ENCODE data around the gene H2AZ2.
"Not testable (repeated sequence)": the region's sequence is repeated elsewhere in the genome, so short reads cannot be mapped to it uniquely, and the experiment has no call there.

The H2AZ2 gene

GRCh38 chr7:44870780-44871179 lies 22.9 kb upstream of the H2AZ2 start:
- not testable (repeated sequence) for DNase-seq (ENCODE audit: low read depth, low spot score)

GRCh38 chr7:44870336-44870735 lies 22.4 kb upstream of the H2AZ2 start:
- not testable (repeated sequence) for DNase-seq (ENCODE audit: low read depth, low spot score)

GRCh38 chr7:44867073-44867995 lies 19.4 kb upstream of the H2AZ2 start:
- no peak for DNase-seq (ENCODE audit: low read depth, low spot score)

- not testable (repeated sequence) for DNase-seq (ENCODE audit: low read depth, low spot score)
Measured at GRCh38 chr7:44861949-44862348, 14.1 kb upstream of the H2AZ2 start.

GRCh38 chr7:44858161-44858560 lies 10.3 kb upstream of the H2AZ2 start:
- no peak for DNase-seq (ENCODE audit: low read depth, low spot score)

- DNase-seq (ENCODE audit: low read depth, low spot score): no peak
Measured at GRCh38 chr7:44854644-44855364, 6.9 kb upstream of the H2AZ2 start.

GRCh38 chr7:44853391-44853790 lies 5.5 kb upstream of the H2AZ2 start:
- no peak for DNase-seq (ENCODE audit: low read depth, low spot score)

- DNase-seq (ENCODE audit: low read depth, low spot score): no peak
Measured at GRCh38 chr7:44852590-44852989, 4.7 kb upstream of the H2AZ2 start.

GRCh38 chr7:44849885-44850544 lies 2.1 kb upstream of the H2AZ2 start:
- no peak for DNase-seq (ENCODE audit: low read depth, low spot score)

GRCh38 chr7:44849259-44849884 lies 1.5 kb upstream of the H2AZ2 start:
- no peak for DNase-seq (ENCODE audit: low read depth, low spot score)

GRCh38 chr7:44847509-44847919 lies 373 bp downstream of the H2AZ2 start:
- DNase-seq (ENCODE audit: low read depth, low spot score): peak; percentile 73

- DNase-seq (ENCODE audit: low read depth, low spot score): no peak
Measured at GRCh38 chr7:44846816-44847508, 925 bp downstream of the H2AZ2 start.

GRCh38 chr7:44846390-44846789 lies 1.5 kb downstream of the H2AZ2 start:
- DNase-seq (ENCODE audit: low read depth, low spot score): not testable (repeated sequence)

- DNase-seq (ENCODE audit: low read depth, low spot score): no peak
Measured at GRCh38 chr7:44845451-44845850, 2.4 kb downstream of the H2AZ2 start.

GRCh38 chr7:44843440-44843839 lies 4.4 kb downstream of the H2AZ2 start:
- DNase-seq (ENCODE audit: low read depth, low spot score): not testable (repeated sequence)

- not testable (repeated sequence) for DNase-seq (ENCODE audit: low read depth, low spot score)
Measured at GRCh38 chr7:44842675-44843074, 5.2 kb downstream of the H2AZ2 start.

GRCh38 chr7:44838751-44839150 lies 9.1 kb downstream of the H2AZ2 start:
- DNase-seq (ENCODE audit: low read depth, low spot score): no peak

GRCh38 chr7:44827567-44827966 lies 20.3 kb downstream of the H2AZ2 start:
- DNase-seq (ENCODE audit: low read depth, low spot score): no peak

- no peak for DNase-seq (ENCODE audit: low read depth, low spot score)
Measured at GRCh38 chr7:44824894-44825526, 22.9 kb downstream of the H2AZ2 start.

- no peak for DNase-seq (ENCODE audit: low read depth, low spot score)
Measured at GRCh38 chr7:44823255-44823781, 24.6 kb downstream of the H2AZ2 start.
